Fibroblast of gingiva (primary cell): Measurements from ENCODE around the gene FER.
"Not testable (repeated sequence)": the region's sequence is repeated elsewhere in the genome, so short reads cannot be mapped to it uniquely, and the experiment has no call there.

Experiments
- DNase-seq: peaks from one replicate; pipeline ENCODE4 v3.0.0-alpha.2; 2011; ENCODE audit warnings: low read depth

The FER gene

GRCh38 chr5:108881133-108881532, 133.4 kb downstream of the FER start:
- no peak for DNase-seq

GRCh38 chr5:108884736-108885135, 137.0 kb downstream of the FER start:
- peak; percentile 18 for DNase-seq

GRCh38 chr5:108898257-108898656, 150.6 kb downstream of the FER start:
- DNase-seq, result no peak

DNA sequence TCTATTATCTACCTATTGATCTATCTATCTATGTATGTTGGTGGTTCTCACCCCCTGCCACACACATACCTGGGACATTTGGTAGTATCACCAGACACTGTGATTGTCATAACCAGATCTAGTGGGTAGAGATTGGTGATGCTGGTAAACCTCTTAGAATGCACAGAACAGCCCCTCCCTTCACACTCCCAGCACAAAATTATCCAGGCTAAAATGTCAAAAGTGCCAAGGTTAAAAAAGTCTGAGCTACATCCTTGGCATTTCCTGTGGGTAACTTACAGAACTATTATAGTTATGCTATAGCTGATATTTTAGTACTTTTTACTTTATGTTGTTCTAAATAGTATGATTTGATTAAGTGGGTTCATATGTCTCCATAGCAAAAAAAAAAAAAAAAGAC, 151.0 kb downstream of the FER start:
- no peak for DNase-seq

DNA sequence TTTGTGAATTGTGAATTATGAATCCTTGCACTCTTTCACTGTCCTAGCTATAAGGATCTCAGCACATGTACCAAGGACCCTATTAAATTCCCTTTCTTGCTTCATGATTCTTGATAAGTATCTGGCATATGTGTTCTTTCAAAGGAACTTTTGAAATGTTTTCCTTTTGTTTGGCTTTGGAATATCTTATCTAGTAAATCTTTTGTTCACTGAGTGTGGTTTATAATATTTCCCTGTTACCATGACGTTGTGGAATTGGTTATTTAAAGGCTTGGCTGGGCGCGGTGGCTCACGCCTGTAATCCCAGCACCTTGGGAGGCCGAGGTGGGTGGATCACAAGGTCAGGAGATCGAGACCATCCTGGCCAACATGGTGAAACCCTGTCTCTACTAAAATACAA, 151.5 kb downstream of the FER start:
- not testable (repeated sequence) for DNase-seq

- DNase-seq, result no peak
Observed at GRCh38 chr5:108900668-108901067, 153.0 kb downstream of the FER start.

- no peak for DNase-seq
Observed at GRCh38 chr5:108905805-108906204, 158.1 kb downstream of the FER start.

DNA sequence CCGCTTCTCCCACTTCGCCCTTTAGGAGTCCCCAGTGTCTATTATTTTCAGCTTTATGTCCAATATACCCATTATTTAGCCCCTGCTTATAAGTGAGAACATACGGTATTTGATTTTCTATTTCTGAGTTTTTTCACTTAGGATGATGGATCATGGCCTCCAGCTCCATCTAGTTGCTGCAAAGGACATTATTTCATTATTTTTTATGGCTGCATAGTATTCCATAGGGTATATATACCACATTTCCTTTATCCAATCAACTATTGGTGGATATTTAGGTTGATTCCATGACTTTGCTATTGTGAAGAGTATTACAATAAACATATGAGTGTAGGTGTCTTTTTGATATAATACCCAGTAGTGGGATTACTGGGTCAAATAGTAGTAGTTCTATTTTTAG, 162.9 kb downstream of the FER start:
- no peak for DNase-seq

GRCh38 chr5:108911055-108911454, 163.4 kb downstream of the FER start:
- DNase-seq, result no peak

GRCh38 chr5:108917596-108917995, 169.9 kb downstream of the FER start:
- DNase-seq, result no peak

DNA sequence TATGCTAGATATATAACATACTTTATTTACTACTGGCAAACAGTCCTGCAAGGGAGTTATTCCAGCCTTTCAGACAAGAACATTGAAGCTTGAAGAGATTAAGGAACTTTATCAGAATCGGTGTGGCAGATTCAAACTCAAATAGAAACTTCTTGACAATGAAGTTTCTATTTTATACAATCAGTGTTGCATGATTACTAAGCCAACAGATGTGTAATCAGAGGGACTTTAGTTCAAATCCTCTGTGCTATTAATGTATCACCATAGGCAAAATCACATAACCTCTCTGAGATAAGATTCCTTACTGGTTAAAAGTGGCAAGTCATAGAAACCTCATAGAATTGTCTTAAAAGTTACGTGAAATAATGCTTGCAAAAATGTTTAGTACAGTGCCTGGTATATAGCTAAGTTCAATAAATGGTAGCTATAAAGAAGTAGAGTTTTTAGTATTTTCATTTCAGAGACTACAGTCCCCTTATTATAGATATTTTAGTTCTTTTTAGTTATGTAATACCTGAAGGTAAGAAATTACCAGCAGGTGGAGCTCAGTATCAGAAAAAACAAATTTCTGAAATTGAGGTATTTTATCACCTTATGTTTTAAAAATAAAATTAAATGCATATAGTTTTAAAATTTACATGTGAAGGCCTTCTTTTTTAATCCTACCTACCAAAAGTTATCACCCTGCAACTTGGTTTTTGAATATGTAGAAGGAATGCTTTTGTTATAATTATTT, 172.1 kb downstream of the FER start:
- DNase-seq, result no peak

DNA sequence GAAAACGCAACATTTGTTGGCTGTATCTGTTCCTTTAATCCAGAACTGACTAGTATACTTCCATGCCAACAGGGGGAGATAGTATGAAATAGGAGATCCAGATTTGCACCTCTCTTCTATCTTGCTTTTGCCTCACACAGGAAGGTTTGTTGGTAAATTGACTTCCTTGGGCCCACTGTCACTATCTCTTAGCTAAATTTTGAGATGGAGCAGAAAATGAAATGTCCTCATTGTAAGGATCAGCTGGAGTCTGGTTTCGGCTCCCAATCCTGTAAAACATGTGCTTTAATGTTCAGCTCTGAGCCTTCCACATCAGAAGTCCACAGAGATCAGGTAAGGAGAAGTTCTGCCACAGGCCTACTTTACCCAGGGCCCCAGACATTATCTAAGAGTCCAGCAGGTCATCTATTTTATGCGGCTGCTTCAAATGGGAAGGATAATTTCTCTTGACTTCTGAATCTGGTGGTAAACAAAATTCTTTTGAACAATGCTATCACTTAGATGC, 176.8 kb downstream of the FER start:
- DNase-seq, result no peak

DNA sequence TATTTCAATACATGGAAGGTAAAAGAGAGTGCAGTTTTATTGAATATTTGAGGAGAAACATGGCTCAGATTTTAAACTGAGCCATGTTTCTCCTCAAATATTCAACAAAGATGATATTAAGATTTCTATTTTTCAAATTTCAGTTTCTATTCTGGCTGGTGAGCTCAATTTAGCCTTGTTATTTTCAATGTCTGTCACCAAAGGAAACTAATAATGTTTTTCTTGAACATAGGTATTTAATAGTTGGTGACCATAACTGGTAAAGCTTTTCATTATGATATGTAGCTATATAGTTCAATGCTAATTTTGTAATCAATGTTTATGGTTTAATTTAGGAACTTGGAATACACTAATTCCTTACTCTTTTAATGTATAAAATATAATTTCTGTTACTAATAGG, 177.4 kb downstream of the FER start:
- no peak for DNase-seq

DNA sequence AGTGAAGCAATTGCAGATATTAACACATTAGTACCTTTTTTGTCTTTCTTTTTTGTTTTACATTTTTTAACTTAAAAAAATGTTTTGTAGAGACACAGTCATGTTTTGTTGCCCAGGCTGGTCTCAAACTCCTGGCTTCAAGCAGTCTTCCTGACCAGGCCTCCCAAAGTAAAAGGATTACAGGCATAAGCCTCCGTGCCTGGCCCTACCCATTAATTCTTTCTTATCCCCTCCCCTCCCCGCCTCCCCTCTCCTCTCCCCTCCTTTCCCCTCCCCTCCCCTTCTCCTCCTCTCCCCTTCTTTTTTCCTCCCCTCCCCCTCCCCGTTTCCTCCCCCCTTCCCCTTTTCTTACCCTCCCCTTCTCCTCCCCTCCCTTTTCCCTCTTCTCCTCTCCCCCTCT, 182.4 kb downstream of the FER start:
- DNase-seq, result no peak

DNA sequence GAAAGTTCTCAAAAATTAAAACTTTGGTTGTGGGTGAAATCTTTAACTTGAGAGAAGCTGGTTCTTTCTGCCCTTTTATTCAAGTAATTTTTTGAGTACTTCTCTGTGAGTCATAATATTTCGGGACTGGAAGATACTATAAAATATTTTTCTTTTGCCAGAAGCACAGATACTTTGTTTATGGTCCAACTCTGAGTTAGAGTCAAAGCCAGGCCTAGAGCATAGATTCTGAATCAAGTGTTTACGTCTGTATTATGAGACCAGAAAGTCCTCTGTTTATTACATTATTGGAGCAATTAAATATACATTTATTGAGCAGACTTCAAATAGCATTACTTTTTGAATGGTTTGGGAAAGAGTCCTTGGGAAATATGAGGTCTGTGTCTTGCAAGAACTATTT, 187.9 kb downstream of the FER start:
- DNase-seq, result no peak

DNA sequence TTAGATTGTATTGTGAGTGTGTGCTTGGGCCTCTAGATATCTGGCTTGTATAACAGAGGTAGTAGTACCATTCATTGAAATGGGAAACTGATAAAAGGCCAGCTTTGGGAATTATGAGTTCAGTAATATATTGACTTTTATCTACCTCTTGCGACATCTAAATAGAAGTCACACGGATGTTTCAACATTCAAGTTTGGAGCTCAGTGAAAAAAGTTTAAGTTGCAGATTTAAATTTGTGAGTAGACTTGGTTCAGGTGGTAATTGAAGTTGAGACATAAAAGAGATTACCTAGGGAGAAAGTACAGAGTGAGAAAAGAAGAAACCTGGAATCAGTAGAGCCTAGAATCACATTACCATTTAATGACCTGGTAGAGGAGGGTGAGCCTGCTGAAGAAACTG, 189.5 kb downstream of the FER start:
- no peak for DNase-seq

DNA sequence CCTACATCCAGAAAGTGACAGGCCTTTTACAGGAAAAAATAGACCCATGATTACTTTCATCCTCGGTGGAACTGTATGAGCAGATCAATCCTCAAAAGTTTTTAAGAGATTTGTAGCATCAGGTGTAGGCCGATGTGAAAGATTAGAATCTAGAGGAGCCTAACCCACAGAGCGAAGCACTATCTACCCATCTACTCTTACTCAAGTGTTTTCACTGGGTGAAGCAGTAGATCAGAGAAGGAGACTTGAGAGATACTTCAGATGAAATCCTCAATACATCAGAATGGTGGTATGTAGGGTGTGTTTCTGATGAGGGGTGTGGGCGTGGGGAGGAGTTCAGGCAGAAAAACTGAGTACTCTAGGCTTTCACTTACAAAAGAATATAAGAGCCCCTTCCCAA, 192.8 kb downstream of the FER start:
- DNase-seq, result no peak

GRCh38 chr5:108941746-108942145, 194.0 kb downstream of the FER start:
- no peak for DNase-seq

- no peak for DNase-seq
Observed at GRCh38 chr5:108942701-108943100, 195.0 kb downstream of the FER start.

- no peak for DNase-seq
Observed at GRCh38 chr5:108945094-108945493, 197.4 kb downstream of the FER start.

DNA sequence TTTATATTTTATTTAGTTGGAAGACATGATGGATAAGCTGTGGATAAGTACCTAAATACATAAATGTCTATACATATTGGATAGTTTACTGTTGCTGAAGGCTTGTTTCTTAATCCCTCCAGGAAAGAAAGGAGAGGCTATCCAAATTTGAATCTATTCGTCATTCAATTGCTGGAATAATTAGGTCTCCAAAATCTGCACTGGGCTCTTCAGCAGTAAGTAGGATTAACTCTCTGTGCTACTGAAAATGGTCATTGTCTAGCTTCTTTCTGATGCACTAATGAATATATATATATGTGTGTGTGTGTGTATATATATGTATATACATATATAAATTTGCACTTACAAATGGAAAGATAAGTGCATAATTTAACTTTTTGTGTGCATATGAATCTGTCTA, 198.3 kb downstream of the FER start:
- DNase-seq, result no peak

DNA sequence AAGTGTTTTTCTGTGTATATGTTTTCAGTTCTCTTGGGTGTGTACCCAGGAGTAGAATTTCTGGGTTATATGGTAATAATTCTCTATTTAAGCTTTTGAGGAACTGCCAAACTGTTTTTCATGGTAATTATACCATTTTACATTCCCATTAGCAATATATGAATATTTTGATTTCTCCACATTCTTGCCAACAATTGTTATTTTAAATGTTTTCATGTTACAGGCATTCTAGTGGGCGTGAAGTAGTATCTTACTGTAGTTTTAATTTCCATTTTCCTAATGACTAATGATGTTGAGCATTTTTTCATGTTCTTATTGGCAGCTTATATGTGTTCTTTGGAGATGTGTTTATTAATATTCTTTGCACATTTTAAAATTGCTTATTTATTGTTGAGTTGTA, 199.5 kb downstream of the FER start:
- DNase-seq, result no peak

GRCh38 chr5:108950276-108950675, 202.6 kb downstream of the FER start:
- DNase-seq, result no peak

- no peak for DNase-seq
Observed at GRCh38 chr5:108953940-108954339, 206.2 kb downstream of the FER start.
